SW 1271 (cell line): ENCODE results near the gene PIM1.
"Not testable (repeated sequence)": the region's sequence is repeated elsewhere in the genome, so short reads cannot be mapped to it uniquely, and the experiment has no call there.

Source experiments
- DNase-seq, 2 experiments: peaks; one replicate each; lab custom pipeline; 2025; lab: John Stamatoyannopoulos, UW

PIM1 gene

DNA sequence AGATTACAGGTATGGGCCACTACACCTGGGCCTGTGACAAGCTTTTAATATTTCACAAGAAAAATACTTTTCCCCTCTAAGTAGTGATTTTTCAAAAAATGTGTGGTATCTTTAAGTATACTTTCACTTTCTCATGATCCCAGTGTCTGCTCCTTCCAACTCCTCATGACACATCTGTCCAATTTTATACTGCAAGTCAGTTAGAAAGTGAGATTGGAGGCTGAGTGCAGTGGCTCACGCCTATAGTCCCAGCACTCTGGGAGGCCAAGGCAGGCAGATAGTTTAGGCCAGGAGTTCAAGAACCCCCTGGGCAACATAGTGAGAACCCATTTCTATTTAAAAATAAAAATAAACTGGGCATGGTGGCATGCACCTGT lies 20.2 kb downstream of the PIM1 start:
- no peak for DNase-seq

DNA sequence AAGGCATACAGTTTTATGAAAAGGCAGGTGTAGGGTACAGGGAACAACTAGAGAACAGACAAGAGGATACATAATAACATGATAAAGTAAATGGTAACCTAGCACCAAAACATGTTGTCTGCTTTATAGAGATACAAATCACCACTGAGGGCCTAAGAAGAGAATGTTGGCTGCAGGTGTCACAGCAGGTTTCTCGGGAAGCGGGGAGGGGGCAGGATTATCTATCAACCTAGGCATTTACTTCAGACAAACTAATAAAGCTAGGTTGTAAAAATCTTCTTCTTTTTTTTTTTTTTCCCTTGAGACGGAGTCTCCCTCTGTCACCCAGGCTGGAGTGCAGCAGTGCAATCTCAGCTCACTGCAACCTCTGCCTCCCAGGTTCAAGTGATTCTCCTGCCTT lies 22.7 kb downstream of the PIM1 start:
- no peak for DNase-seq

DNA sequence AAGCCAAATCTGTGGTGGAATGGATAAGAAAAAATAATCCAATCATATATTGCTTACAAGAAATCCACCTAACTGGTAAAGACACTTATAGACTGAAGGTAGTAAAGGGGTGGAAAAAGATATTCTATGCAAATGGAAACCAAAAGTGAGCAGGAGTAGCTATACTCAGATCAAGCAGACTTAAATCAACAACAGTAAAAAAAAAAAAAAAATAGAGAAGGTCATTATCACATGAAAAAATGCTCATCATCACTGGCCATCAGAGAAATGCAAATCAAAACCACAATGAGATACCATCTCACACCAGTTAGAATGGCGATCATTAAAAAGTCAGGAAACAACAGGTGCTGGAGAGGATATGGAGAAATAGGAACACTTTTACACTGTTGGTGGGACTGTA lies 24.9 kb downstream of the PIM1 start:
- DNase-seq, result not testable (repeated sequence)

DNA sequence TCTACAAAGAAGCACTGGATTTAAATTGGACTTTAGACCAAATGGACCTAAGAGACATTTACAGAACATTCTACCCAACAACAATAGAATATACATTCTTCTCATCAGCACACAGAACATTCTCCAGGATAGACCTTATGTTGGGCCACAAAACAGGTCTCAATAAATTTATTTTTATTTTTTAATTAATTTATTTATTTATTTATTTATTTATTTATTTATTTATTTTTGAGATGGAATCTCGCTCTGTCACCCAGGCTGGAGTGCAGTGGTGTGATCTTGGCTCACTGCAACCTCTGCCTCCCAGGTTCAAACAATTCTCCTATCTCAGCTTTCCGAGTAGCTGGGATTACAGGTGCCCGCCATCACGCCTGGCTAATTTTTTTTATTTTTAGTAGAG lies 26.5 kb downstream of the PIM1 start:
- not testable (repeated sequence) for DNase-seq

DNA sequence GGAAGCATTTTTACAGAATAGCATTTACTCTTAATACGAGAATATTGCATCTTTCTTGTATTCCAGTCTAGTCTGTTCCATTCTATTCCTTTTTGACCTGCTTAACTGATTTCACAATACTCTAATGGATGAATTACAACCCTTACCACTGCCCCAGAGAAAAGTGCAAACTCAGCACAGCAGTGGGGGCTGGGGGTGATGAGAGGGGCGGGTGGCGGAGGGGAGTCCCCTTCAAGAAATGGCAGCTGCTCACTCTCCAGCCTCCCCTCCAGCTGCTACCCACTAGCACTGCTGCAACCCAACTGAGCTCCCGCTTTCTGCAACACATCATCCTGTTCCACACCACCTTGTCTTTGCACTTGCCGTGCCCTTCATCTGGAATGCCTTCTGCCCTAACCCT lies 30.1 kb downstream of the PIM1 start:
- DNase-seq, result no peak

DNA sequence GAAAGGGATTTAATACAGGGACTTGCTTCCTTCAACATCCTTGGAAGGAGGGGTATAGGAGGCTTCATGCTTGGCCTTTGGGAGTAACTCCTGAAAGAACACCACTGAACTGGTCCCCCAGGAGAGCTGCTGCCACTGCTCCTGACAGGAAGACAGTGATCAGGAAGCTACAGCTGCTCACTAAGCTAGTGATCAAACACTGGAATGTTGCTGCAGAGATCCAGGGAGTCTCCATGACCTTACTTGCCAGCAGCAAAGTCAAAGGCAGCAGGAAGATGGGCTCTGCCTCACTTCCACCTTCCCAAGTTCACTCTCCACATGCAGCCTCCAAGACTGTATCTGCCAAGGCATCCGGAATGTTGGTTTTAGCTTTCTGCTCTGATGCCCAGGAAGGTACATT lies 31.8 kb downstream of the PIM1 start:
- no peak for DNase-seq

DNA sequence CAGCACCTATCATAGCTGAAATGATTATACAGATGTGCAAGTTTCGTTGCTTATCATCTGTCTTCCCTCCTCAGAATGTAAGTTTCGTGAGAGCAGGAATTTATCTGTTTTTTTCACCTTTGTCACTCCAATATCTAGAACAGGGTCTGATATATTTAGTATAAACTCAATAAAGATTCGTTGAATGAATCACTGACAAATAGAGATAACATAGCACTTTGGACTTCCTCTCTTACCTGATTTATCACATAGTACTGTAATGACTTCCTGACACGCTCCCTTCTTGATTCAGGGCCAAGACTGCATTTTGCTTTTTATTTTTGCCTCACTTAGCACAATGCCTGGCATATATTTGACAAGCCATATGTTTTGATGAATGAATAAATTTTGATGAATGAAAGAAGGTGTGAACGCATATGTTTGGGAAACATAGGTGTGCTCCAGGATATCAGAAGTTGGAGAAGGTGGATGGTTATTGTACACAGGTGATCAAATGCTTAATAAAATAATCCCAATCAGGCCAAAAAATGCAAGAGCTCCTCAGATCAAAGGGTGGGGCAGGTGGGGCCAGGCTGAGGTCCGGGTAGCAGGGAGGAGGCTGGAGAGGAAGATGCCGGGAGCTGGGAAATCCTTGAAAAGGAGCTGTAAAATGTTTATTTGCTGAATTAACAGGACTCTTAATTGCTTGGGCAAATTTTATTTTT lies 33.0 kb downstream of the PIM1 start:
- no peak for DNase-seq

DNA sequence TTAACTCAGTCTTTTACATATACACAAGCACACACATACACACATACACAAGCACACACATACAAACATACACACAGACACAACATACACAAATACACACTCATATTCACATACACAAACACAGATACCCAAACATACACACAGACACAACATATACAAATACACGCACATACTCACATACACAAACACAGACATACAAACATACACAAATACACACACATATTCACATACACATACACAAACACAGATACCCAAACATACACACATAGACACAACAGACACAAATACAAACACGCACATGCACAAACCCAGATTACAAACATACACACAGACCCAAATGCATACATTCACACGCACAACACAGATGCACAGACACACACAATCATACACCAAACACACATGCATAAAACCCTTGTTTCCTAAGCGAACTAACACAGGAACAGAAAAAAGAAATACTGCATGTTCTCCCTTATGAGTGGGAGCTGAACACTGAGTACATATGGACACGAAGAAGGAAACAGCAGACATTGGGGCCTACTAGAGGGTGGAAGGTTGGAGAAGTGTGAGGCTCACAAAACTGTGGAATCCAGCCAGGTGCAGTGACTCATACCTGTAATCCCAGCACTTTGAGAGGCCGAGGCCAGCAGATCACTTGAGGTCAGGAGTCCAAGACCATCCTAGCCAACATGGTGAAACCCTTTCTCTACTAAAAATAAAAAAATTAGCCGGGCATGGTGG lies 34.2 kb downstream of the PIM1 start:
- no peak for DNase-seq

DNA sequence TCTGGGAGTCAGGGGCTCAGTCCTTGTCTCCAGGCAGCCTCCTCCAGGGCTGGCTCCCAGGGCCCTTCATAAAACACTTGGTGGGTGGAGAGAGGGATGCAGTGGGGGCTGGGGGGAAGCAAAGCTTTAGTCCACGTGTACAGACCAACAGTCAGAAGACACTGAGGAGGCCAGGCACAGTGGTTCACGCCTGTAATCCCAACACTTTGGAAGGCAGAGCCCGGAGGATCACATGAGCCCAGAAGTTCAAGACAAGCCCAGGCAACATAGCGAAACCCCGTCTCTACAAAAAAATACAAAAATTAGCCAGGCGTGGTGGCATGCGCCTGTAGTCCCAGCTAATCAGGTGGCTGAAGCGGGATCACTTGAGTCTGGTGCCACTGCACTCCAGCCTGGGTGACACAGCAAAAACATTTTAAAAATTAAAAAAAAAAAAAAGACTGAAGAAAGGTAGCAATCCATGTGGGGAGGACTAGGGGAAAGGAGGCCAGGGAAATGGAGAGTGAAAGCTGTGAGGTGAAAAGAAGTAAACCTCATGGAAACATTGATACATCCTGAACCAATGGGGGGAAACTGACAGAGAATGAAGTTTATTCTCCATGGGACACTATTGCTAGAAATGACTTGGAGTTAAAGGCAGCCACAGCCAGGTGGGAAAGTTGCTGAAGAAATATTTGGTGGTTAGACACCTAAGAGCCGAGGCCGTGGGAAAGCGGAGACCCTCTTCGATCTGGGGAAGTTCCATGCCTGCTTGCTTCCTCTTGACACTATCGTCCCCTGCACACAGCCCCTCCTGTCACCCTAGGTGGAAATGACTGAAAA lies 35.4 kb downstream of the PIM1 start:
- DNase-seq, result no peak

DNA sequence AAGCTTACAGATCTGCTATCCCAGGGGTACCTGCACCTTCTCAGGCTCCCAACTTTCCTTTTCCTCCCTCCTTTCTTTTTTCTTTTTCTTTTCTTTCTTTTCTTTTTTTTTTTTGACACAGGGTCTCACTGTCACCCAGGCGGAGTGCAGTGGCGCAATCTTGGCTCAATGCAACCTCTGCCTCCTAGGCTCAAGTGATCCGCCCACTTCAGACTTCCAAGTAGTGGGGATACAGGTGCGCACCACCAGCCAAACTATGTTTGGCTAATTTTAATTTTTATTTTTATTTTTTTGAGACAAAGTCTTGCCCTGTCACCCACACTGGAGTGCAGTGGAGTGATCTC lies 36.0 kb downstream of the PIM1 start:
- DNase-seq, result no peak

DNA sequence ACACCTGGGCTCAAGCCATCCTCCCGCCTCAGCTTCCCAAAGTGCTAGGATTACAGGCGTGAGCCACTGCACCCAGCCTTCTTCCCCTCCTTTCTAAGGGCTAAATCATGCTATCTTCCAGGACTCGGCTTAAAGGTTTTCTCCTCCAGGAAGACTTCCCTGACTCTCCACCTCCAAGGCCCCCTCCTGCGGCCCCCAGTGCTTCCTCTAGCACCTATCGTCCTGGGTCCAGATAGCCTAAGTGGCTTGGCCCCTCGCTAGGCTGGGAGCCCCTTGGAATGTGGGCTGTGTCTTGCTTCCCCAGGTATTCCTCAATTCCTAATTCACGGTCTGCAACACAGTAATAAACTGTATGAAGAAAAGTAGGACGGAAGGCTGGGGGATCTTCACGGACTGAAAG lies 36.7 kb downstream of the PIM1 start:
- no peak for DNase-seq

DNA sequence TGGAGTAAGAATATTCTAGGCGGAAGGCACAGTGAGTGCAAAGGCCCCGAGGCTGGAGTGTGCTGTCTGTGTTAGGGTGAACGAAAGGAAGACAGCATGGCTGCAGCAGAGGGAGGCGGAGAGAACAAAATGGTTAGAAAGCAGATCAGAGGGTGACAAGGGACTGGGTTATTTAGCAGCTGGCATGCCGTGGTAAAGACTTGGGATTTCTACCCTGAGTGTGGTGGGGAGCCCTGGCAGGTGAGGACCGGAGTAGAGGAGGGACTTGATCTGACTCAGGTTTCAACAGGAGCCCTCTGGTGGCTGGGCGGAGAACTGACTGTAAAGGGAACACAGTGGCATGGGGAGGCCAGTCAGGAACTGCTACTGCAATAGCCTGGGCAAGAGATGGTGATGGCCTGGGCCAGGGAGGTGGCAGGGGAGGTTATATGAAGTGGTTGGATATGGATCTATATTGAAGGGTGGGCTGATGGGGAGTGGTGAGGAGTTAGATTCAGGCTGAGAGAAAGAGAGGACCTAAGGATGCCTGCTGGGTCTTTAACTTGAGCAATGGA lies 38.0 kb downstream of the PIM1 start:
- peak; percentile 40 to 76 for DNase-seq

DNA sequence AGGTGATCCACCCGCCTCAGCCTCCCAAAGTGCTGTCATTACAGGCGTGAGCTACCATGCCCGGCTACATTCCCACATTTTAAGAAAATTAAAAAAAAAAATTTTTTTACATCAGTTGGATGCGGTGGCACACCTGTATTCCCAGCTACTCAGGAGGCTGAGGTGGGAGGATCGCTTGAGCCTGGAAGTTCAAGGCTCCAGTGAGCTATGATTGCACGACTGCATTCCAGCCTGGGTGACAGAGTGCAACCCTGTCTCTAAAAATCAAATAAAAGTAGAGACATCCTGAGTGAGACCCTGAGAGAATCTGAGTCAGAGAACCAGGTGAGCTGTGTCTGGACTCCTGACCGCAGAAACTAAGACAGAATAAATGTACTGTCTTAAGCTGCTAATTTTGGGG lies 38.8 kb downstream of the PIM1 start:
- no peak for DNase-seq

DNA sequence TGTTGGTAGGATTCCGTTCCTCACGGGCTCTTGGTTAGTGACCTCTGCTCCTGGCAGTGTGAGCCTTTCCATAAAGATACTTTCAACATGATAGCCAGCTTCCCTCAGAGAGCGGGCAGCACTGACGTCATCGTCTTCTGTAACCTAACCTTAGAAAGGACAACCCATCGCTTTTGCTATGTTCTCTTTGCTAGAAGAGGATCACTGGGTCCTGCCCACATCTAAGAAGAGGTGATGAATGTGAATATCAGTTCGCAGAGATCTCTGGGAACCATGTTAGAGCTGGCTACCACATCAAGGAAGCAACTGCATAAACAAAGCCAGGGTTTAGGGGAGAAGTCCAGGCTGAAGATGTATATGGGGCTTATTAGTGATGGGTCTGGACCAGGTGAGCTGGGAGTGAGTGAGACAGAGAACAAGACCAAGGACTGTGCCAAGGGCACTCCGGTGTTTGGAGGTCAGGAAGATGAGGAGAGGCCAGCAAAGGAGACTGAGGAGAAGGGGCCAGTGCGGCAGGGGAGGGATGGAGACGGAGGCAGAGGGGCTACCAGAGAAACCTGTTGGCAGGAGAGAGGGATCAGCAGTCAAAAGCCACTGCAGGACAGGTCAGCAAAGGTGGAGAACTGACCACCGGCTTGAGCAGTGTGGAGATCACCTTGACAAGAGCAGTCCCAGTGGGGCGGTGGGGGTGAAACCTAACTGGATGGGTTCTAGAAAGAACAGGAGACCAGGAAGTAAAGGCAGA lies 39.7 kb downstream of the PIM1 start:
- DNase-seq, result no peak

DNA sequence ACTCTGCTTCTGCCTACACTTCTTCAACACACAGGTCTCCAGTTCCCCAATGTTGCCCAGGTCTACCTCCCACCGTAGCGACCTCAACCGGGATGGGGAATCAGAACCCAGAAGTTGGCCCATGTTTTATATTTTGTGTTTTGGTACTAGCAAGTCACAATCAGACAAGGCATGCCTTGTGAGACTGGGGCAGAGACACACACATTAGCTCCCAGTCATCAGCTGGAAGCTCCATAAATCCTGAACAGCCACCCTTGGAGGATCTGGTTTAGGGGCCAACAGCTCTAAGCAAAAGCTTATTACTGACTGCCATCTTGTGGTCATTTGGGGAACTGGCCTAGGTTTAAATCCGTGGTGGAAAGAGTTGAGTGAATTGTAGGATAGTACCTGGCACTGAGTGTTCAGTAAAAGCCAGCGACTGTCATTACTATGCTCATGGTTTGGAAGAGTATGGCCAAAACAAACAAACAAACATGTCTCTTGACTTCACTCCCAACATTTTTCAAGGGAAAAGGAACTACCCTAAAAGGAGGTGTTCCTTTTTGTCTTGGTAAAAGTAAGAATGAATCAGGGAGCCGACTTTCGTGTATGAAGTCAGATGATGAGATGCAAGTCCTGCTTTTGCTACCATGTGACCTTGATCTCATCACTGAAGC lies 40.5 kb downstream of the PIM1 start:
- DNase-seq, result peak in 1 of 2 experiments; percentile 82

DNA sequence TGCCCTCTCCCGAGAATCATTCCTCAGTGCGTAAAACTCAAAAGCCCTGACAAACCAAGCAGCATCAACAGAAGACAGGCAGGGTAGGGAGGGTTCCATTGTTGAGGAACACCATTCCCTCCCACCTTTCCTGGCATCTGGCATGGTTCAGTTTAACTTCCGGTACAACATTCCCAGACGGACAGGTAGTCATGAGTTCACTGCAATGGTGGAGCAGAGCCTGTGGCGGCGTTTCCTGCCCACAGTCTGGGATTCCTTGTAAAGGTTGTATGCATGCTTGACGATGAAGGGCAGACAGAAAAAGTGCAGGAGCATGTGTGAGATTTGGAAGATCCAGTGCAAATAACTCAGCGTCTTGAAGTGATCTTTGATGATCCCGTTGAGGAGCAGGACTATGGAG lies 42.3 kb downstream of the PIM1 start:
- no peak for DNase-seq

DNA sequence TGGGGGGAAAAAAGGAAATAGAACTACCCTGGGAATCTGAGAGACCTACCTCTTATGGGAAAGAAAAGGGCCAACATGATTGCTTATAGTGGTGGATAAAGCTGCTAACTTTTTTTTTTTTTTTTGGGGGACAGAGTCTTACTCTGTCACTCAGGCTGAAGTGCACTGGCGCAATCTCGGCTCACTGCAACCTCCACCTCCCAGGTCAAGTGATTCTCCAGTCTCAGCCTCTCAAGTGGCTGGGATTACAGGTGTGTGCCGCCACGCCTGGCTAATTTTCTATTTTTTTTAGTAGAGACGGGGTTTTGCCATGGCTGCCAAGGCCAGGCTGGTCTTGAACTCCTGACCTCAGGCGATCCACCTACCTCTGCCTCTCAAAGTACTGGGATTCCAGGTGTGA lies 48.1 kb downstream of the PIM1 start:
- DNase-seq, result no peak

DNA sequence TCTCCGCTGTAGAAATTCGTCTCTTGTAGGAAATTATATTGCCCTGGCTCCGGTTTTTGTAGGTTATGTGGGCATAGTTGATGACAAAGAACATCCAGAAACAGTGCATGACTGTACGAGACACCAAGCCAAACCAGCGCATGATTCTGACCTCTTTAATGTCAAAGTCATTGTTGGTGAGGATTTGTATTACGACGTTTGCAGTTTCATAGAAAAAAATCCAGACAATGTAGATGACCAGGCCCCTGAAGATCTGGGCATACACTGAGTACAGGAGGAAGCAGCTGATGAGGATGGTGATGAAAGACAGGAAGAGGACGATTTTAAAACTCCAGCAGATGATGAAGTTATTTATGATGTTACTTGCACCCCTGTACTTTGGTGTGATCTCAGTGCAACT lies 48.6 kb downstream of the PIM1 start:
- DNase-seq, result no peak

DNA sequence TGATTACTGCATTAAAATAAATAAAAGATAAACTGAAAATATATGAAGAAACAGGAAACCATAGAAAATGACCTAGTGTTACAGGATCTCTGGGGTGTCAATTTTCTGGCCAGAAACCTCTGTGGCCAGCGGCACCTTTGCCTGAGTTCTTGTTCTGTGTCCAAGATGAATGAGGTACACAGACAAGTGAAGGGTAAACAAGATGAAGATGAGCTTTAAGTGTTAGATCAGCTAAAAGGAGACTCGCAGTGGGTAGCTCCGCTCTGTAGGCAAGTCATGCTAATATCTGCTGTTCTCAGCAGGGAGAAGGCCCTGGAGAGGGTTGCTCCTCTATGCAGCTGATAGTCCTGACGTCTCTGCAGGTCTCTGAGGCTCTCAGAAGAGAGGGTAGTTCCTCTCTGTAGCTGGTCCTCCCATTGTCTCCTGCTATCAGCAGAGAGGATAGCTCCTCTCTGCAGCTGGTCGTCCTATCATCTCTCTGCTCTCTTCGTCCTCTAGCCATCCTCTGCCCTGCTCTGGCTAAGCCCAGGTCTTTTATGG lies 51.7 kb downstream of the PIM1 start:
- DNase-seq, result no peak

DNA sequence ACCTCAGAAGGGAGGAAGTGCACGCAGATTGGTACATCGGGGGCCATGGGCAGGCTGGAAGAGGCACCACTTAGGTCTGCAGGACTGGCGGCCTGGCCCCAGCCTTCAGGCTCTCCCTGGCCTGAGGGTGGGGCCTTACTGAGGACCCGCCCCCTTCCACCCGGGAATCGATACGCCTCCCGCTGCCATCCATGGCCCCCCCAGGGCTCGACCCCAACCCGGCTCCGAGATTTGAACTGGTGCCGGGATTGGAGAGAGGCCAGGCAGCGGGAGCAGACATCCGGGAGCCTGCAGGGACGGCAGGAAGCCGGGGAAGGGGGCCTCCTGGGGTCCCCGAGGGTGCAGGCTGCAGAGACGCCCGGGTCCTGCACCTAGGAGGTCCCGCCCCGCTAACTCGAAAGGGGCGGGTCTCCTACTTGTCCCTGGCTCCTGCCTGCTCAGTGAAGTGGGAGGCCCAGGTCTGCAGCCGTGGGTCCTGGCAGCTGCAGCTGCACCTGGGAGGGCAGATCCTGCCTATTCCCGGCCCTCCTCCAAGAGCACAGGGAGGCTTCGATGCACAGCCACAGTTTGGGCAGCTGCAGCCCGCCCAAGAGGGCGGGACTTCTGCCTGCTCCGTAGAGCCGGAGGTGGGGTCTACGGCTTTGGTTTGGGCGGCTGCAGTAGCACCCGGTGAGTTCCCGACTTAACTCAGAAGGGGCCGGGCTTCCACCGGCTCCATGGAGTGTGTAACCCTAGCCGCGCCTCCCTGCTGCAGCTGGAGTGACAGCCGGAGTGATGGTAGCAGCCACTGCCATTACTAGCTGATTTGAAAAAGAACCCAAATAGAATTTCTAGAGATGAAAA lies 52.4 kb downstream of the PIM1 start:
- DNase-seq, result peak; percentile 66 to 91
